ENCODE results near the gene GRIN1.

The GRIN1 gene

GRCh38 chr9:137170486-137171148, 31.7 kb downstream of the GRIN1 start:
- DNase-seq (ENCODE audit: low read depth): no peak
- H3K4me3 ChIP-seq (ENCODE audit: low read length): no peak overlapping the region
- no peak for TF ChIP-seq CTCF (conservative IDR thresholded peaks at IDR 0.05; ENCODE audit: low read length)

- H3K4me3 ChIP-seq (ENCODE audit: low read length): no peak overlapping the region
- no peak for DNase-seq (ENCODE audit: low read depth)
- TF ChIP-seq CTCF (conservative IDR thresholded peaks at IDR 0.05; ENCODE audit: low read length): no peak
Measured at GRCh38 chr9:137171149-137171900, 32.4 kb downstream of the GRIN1 start.

- DNase-seq (ENCODE audit: low read depth): no peak
- no peak overlapping the region for H3K4me3 ChIP-seq (ENCODE audit: low read length)
- no peak for TF ChIP-seq CTCF (conservative IDR thresholded peaks at IDR 0.05; ENCODE audit: low read length)
Measured at GRCh38 chr9:137172901-137173795, 34.2 kb downstream of the GRIN1 start.

- DNase-seq (ENCODE audit: low read depth): no peak
- no peak overlapping the region for H3K4me3 ChIP-seq (ENCODE audit: low read length)
- TF ChIP-seq CTCF (conservative IDR thresholded peaks at IDR 0.05; ENCODE audit: low read length): no peak
Measured at GRCh38 chr9:137173796-137174664, 35.1 kb downstream of the GRIN1 start.

GRCh38 chr9:137174722-137175293, 35.9 kb downstream of the GRIN1 start:
- no peak for TF ChIP-seq CTCF (conservative IDR thresholded peaks at IDR 0.05; ENCODE audit: low read length)
- H3K4me3 ChIP-seq (ENCODE audit: low read length): no peak overlapping the region

GRCh38 chr9:137175345-137175961, 36.5 kb downstream of the GRIN1 start:
- DNase-seq (ENCODE audit: low read depth): no peak
- no peak overlapping the region for H3K4me3 ChIP-seq (ENCODE audit: low read length)
- no peak for TF ChIP-seq CTCF (conservative IDR thresholded peaks at IDR 0.05; ENCODE audit: low read length)

More at GRCh38 chr9:137174722-137175293, 35.9 kb downstream of the GRIN1 start:
- DNase-seq (ENCODE audit: low read depth): no peak

Data from AG10803 (cell line).